ENCODE measurements around the gene RASL10A. TPM values are rescaled to one million over a fixed set of nuclear protein-coding genes. Genes with fewer than 3 reads are reported as not detected.

Gene RASL10A, protein sequence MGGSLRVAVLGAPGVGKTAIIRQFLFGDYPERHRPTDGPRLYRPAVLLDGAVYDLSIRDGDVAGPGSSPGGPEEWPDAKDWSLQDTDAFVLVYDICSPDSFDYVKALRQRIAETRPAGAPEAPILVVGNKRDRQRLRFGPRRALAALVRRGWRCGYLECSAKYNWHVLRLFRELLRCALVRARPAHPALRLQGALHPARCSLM
- not detected in 2 replicates for total RNA-seq

DNA sequence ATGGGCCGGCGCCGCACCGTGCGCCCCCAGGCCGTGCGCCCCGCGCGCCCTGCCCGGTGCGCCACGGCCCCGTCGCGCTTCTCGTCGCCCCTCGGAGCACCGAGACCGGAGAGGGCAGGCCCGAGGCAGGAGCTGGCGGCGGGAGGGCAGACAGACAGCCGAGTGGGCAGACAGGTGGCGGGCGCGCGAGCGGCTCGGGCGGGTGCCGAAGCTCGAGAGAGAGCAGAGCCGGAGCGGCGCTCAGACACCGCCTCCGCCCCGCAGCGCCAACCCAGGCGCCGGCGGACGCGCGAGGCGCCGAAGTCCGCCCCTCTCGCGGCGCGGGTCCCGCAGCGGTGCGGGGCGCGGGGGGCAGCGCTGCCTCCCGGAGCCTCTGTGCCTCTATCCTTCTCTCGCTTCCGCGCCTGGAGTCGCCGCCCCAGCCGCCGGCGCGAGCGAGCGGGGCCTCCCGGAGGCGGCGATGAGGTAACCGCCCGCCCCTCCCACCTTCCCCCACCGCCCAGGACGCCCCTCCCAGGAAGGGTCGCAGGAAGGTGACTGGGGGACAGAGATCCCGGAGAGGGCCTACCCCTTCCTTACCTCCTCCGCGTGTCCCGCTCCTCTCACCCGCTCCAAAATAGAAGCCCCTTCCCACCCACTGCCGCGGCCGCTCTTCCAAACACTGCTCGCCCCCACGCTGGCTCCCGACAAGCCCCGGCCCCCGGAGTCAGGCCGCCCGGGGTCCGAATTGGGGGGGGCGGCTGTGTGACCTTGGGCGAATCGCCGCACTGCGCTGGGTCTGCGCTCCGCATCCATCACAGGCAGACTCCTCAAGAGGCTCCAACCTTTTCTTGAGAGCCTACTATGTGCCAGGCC lies at the start of gene RASL10A:
TSS of gene RASL10A (minus strand) at position 412 of the 855 bp plus-strand sequence. CDS start 451 bp downstream, outside the sequence.

DNA sequence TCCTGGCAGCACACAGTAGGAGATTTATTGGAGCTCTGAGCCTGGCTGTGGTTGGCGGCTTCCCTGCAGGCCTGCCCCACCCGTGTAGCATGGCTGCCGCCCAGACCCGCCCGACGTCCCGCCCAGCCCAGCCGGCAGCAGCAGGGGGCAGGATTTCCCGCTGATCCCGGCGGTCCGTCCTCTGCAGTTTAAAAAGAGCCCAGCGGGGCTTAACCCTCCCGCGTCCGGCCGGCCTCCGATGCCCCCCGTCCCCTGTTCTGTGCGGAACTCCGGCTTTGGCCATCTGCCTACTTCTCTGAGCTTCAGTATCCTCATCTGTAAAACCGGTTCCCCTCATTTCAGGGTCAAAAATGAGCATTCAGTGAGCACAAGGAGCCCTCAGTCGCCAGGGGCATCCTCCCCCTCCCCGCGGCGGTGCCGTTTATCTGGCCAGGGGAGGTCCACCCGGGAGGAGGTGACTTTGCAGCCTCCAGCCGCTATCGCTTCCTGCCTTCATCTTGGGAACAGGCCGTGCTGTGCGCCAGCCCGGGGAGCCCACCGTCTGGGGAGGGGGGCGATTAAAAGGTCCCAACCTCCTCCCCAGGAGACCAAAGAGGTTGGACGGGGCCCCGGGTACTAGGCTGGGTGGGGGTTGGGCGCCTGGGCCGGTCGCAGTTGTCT lies 9.2 kb downstream of the RASL10A start, which contains the start of gene GAS2L1:
TSS of gene GAS2L1 (plus strand) at position 476 of the 660 bp plus-strand sequence. CDS start 1,456 bp downstream, outside the sequence.

DNA sequence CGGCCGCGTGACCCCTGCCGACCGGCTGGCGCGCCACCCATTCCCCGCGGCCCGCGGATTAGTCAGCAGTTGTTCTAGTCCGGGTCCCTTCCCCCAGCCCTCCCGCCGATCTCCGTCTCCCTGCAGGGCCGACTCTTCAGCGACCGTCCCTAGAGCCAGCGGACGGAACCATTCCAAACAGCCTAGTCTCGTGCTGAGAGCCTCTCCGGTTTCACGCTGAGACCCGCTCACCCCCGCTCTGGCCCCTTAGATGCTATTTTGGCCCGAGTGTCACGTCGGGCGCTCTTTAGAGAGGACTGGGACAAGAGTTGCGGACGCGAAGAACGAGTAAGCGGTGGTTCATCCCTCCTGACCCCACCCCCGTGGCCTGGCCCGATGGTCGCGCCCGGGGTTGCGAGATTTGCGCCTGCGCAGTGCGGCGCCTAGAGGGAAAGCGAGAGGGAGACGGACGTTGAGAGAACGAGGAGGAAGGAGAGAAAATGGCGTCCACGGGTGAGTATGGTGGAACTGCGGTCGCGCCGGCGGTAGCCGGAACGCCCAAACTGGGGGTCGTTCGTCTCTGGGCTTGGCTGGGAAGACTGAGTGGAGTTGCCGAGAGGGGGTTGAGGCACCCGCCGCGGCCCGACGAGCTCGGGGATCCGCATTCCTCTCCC lies 47.5 kb downstream of the RASL10A start, which contains the start of the genes EWSR1 and RHBDD3:
TSS of gene EWSR1 (plus strand) at position 411 of the 653 bp plus-strand sequence. CDS start at position 480, 69 bp downstream.
TSS of gene RHBDD3 (minus strand) at position 124 of the 653 bp plus-strand sequence. CDS start 2,355 bp downstream, outside the sequence.

Other genes starting within 250 kb of the RASL10A start
- 1.3 and 3.4 TPM in 2 replicates for gene KREMEN1, start 242.7 kb downstream of the RASL10A start, total RNA-seq
- 0.28 TPM in 1 of 2 replicates, not detected in the other for gene EMID1, start 109.8 kb downstream of the RASL10A start, total RNA-seq
- 14.0 and 17.5 TPM in 2 replicates for gene RHBDD3, start 47.7 kb downstream of the RASL10A start, total RNA-seq
- 78.9 and 202 TPM in 2 replicates for gene EWSR1, start 47.4 kb downstream of the RASL10A start, total RNA-seq
- gene GAS2L1, start 9.0 kb downstream of the RASL10A start, total RNA-seq: 7.6 and 12.5 TPM in 2 replicates
- 39.7 and 67.7 TPM in 2 replicates for gene AP1B1, start 72.9 kb upstream of the RASL10A start, total RNA-seq
- gene RFPL1, start 122.9 kb upstream of the RASL10A start, total RNA-seq: not detected in 2 replicates
- gene NEFH, start 164.5 kb upstream of the RASL10A start, total RNA-seq: under 0.01 and 1.7 TPM in 2 replicates
- gene THOC5, start 238.1 kb upstream of the RASL10A start, total RNA-seq: 47.1 and 51.6 TPM in 2 replicates